Stimulated activated CD4-positive, alpha-beta T cell treated with anti-CD3 and anti-CD28 coated beads, TNF-alpha, amount 100 ng/mL, for 4 hours (primary cell): ENCODE data around the gene KSR1.
A peak's percentile ranks its signal among the peaks of the same experiment; 100 is the strongest.

Source experiments
- DNase-seq, 3 experiments: peaks; one replicate each; pipeline ENCODE4 v3.0.0-alpha.2; 2020; ENCODE audit warnings: low read depth in 3 of 3

KSR1 gene

DNA sequence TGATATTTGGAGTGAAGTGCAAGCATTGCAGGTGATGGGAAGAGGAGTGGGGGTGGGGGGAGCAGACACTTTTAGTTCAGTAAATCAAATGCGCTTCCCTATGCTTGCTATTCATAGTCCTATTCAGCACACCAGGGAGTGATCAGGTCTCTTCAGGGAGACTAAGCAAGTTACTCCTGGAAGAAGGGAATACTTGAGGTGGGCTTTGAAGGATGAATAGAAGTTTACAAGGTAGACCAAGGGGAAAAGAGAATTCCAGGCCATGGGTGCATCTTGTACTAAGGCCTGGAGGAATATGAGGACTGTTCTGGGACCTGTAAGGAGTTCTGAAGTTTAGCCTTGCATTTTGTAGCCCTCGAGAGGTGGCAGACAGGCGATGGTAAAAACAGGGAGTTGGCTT lies 134.6 kb downstream of the KSR1 start:
- no peak for DNase-seq

DNA sequence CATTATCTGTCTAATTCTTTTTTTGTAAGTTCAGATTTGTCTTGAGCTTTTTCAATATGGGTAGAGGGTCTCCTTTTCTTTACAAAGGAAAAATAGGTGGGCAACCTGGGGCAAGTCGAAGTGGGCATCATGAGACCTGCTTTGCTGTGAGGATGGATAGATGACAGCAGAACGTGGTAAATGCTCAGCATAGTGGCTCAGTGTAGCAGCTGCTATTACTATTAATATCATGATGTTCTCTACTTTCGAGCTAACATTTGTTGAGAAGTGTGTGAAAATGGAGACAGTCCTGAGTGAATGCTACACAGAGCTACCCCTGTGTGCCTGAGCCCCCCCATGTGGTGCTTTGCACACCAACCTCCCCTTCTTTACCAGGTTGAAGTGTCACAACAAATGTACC lies 135.7 kb downstream of the KSR1 start:
- no peak for DNase-seq

DNA sequence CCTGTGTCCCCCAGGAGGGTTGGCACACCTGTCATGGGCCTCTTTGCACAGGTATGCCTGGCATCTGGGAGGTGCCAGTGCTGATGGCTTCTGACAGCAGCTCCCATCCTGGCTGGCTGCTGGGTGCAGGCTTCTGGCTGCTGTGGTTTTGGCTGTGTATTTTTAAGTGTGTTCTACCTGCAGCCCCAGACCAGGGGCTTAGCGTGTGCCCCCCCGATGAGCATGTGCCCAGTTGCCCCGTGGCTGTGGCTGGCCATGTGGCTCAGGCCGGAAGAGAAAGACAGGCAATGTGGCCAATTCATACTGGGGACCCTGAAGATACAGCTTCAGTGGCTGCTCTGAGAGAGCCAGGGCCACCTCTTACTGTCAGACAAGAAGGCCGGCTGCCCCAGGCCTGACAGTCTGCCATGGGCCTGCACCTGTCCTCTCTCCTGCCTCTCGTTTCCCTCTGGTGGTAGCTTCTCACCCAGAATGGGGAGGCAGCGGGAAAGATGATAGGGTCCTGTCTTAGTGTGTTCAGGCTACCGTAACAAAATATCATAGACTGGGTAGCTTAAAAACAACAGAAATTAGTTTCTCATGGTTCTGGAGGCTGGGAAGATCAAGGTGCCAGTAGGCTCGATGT lies 137.1 kb downstream of the KSR1 start:
- DNase-seq, result no peak

- no peak for DNase-seq
Measured at GRCh38 chr17:27593857-27594255, 137.6 kb downstream of the KSR1 start.

DNA sequence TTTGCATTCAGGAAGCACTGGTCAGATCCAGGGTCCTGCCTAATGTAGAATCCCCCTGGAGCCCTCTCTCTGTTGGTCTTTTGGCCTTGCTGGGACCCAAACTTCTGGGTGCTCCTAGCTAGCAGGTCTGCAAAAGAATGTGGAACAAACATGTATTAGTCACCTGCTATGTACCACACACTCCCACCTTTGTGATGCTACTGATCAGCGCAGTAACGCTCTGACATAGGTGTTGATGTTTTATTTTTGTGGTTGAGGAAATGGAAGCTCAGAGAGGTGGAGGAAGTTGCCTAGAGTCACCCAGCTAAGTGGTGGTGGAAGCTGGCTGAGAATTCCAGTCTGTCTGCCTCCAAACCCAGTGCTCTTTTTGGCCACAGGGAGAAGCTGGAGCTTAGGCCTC lies 139.0 kb downstream of the KSR1 start:
- DNase-seq, result no peak

- no peak for DNase-seq
Measured at GRCh38 chr17:27596096-27596495, 139.8 kb downstream of the KSR1 start.

- no peak for DNase-seq
Measured at GRCh38 chr17:27596566-27597187, 140.4 kb downstream of the KSR1 start.

DNA sequence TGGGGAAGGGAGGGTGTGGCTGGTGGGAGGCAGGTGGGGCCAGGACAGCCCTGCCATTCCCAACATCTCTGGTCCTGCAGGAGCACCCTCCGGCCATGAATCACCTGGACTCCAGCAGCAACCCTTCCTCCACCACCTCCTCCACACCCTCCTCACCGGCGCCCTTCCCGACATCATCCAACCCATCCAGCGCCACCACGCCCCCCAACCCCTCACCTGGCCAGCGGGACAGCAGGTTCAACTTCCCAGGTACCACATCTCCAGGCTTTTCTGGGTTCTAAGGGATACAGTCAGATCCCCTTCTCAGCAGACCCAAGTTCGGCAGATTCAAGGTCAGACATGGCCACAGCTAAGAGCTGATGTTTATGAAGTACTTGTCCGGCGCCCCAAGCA lies 140.9 kb downstream of the KSR1 start:
- DNase-seq, result no peak

DNA sequence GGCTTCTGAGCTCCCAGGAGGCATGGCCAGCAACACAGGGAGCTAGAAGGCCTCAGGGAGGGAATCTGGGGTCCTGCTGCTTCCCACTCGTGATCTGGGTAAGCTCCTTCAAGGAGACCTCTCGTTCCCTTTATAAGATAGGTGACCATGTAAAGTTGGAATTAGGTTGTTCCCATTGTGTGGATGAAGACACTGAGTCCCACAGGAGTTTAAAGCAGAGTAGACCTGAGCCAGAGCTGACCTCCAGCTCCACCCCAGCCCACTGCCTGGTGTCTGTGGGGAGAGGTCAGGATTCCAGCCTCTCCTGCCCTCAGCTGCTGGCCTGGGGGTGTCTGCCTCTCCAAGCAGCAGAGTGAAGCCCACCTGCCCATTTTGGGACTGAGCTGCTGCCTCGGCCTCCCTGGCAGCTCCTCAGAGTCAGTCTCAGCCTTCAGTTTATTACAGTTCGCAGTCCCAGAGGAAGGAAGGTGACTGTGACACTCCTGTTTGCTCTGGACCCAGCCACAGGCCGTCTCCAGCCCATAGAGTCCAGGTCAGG lies 141.6 kb downstream of the KSR1 start:
- no peak for DNase-seq

GRCh38 chr17:27598337-27599050 lies 142.2 kb downstream of the KSR1 start:
- DNase-seq, result no peak

- no peak for DNase-seq
Measured at GRCh38 chr17:27600471-27600870, 144.2 kb downstream of the KSR1 start.

DNA sequence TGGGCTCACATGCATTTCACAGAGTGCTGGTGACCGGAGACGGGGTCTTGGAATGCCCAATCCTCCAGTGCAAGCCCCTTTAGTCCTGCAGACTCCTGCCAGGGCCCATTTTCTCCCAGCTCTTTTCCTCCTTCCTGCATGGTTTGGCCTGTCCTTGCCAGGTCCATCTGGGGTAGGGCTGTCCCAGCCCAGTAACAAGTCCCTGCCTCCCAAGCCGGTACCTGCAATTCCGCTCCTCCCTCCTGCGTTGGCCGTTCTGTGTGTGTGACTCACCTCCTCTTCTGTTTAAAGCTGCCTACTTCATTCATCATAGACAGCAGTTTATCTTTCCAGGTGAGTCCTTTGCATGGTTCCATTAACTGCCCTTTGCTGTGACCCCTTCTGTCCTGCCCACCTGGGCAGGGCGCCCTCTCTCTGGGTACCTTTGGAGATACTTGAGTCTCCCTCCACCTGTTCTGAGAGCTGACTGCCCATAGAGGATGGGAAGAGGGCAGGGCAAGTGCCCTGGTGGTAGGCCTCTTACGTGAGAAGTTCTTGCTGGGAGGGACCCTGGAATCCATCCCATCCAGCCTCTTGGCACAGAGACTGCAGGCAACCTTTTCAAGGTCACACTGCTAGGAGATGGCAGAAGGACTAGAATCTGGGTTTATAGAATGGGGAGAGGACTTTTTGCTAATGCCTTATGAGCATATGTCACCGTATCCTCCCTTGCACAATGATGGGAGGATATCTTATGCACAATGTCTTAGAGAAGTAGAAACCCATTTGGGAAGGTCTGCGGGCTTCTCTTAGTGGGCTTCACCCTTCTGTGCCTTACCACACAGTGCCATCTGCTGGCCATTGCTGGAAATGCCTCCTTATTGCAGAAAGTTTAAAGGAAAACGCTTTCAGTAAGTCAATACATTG lies 145.1 kb downstream of the KSR1 start:
- peak; percentile 62 to 72 (median 68) for DNase-seq

DNA sequence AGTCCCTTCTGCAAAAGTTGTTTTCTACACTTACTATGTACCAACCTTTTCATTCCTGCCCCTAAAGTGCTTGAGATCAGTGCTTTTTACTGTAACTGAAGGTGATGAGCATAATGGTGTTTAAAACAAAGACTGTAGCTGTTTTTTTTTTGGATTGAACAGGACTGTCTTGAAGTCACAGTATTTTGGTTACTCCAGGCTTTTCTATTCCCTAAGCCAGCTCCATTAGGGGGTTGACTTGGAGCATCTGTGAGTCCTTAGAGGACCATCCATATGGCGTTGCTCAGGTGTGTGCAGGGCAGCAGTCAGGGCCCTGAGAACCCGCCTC lies 145.7 kb downstream of the KSR1 start:
- no peak for DNase-seq

DNA sequence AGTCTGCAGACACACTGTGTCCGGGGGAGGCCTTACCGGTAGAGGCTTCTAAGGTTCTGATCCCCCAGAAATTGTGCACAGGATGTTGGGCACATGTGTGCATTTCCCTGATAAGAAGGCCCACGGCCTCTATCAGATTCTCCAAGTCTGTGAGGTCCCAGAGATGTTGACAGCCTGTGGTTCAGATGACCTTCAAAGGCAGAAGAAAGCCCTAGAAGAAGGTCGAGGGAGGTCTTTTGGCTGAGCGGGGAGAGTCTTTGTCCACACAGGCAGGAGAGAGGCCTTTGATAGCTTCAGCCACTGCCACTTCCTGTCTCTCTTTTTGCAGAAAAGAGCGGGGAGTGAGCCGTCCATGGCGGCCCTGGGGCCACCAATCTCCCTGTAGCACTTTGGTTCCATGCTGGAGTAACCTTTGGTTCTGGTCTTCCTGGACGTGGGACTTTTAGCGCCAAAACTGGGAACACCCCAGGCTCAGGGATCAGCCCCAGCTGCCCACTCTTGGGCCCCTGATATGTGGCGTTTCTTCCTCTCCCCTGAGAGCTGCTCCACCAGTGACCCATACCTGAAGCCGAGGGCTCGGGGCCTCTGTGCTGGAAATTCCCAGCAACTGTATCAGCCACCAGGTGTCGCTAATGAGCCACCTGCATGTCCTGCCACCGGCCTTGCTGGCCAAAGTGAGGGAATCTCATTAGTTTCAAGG lies 146.6 kb downstream of the KSR1 start:
- DNase-seq, result peak; percentile 46 to 57 (median 47)

GRCh38 chr17:27603421-27603770 lies 147.1 kb downstream of the KSR1 start:
- no peak for DNase-seq

DNA sequence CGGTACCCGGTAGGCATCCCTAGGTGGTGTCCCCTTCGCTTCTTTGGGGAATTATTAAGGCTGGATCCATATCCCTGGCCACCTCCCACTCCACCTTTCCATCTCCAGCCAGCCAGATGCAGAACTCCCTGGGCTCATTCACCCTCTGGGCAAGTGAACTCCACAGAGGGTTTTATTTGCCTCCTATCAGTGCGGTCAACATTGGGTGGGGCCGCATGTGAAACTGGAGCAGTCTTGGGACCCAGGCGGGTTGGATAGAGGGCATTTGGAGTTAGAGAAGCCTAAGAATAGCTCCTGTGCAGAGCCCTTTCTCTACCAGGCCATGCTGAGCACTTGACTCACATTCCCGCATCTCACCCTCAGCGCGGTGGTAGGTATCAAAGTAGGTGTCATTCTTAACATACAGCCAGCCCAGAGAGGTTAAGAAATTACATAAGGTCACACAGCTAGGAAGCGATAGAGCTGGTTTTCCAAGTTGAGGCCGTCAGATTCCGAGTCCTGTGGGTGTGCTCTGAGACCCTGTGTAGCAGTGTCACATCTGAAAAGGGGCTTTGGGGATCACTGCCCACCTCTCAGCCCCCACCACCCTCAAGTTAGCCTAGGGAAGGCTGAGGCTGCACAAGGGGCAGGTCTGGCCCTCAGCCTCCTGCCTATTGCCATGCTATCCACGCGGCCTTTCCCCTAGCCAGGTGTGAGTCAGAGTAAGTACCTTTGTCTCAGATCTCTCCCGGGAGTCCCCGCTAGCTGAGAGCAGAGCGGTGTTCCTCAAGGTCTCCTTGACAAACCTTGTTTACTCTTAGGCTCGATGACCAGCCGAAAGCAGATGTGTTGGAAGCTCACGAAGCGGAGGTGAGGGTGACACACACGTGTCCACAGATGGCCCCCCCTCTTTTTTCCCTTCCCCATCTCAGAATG lies 147.9 kb downstream of the KSR1 start:
- DNase-seq, result no peak

- no peak for DNase-seq
Measured at GRCh38 chr17:27605409-27605808, 149.2 kb downstream of the KSR1 start.

DNA sequence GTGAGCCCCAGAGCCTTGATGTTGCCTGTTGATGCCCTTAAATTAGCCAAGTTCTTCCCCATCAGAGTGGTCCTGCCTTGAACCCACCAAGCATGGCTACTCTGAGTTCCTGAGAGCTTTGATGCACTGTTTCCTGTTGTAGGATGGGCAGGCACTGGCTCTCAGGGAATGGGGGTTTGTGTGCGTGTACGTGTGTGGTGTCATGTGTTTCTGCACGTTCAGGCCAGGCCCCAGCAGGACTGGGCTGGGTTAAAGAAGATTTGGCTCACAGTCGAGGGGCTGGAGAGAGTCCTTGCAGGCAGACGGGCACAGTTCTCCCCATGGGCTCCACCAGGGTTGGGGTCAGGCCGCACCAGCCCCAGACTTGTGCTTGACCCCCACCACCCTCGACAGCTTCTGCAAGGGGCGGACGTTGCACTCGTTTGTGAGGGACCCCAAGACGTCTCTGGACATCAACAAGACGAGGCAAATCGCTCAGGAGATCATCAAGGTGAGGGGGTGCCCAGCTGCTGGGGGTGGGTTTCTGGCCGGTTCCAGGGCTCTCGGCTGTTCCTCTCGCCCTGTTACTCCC lies 151.4 kb downstream of the KSR1 start:
- no peak for DNase-seq

- DNase-seq, result no peak
Measured at GRCh38 chr17:27608328-27609230, 152.3 kb downstream of the KSR1 start.
